GM19025 (cell line): ENCODE measurements around the gene NDUFA13.

Experiments
- ATAC-seq: cut with Tn5 transposase; IDR thresholded peaks from one replicate; pipeline ENCODE4 v1.9.1; 2021; ENCODE audit warnings: mild to moderate bottlenecking, low read depth, moderate library complexity; ENCODE audit not compliant: unreplicated experiment

NDUFA13 gene

DNA sequence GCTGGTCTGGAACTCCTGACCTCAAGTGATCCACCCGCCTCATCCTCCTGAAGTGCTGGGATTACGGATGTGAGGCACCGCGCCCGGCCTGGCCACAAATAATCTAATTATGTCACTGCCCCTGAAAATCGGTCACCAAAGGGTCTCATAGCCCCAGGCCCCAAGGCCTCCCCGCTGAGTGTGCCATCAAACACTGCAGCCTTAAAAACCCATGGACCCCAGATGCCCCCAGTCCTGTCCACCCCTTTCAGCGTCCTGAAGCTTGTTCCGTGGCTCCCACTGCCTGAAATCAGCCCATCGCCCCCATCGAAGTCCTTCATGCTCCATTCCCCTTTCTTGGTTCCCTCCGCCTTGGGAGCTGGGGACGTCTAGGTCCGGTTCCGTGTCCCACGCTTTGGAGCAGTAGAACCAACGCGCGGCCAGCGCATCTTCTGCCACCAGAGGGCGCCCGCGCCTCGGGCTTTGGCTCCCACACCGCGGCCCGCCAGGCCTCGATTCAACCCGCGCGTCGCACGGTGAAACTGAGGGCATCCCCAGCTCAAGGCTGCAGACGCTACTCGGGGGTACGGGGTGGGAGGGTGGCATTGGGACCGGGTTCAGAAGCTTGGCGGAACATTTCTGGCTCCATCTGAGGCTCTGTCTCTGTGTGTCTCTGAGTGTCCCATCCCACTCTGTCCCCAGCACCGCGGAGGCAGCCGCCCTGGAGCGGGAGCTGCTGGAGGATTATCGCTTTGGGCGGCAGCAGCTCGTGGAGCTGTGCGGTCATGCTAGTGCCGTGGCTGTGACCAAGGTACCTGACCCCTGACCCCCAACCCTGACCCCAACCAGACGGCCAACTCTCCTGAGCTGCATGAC is 16.2 kb downstream of the NDUFA13 start:
- ATAC-seq: no peak

DNA sequence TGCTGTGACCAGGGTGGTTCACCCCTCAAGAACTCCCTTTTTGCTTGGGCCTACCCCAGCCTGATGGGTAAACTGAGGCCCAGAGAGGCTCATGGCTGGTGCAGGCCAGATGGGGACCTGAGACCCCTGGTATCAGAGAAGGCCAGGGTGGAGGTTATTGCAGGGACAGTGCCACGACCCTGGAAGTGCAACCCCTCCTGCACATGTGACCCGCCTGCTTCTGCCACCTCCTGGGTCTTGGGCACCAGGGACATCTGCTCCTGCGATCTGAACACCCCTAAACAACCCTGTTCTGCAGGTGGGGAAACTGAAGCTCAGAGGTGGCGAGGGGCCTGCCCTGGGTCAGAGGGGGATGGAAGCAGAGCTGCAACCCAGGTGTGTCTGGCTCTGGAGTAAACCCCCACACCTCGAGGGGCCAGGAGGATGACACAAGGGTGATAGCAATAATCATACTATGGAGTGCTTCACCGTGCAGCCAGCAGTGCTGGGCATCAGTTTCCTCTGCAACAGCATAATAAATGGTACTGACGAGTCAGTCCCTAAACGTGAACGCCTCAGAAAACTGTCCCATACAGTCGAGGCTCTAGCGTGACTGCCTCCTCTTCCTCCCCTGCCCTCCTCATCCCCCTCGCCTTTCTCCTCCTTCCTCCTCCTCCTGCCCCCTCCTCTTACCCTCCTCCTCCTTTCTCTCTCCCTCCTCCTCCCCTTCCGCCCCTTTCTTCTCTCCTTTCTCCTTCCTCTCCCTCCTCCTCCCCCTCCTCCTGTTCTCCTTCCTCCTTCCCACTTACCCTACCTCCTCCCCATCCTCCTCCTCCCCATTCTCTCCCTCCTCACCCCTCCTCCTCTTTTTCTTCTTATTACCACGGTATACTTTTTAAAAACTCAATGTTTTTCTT is 17.0 kb downstream of the NDUFA13 start:
- no peak for ATAC-seq

DNA sequence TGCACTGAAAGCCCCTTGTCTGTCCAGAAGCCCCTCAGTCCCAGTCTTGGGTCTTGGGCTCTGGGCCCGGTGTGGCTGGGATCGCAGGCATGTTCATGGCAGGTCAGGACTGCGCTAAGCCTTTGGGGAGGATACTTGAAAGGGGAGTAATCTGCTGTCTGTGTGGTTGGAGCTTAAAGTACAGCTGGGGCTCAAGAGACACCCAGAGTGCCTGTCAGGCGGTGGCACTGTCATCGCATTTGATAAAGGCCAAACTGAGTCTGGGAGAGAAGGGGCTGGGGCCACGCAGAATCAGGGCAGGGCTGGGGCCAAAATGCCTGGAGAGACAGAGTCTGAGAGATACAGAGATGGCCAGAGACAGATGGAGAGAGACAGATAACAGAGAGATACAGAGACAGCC is 17.8 kb downstream of the NDUFA13 start:
- no peak for ATAC-seq

DNA sequence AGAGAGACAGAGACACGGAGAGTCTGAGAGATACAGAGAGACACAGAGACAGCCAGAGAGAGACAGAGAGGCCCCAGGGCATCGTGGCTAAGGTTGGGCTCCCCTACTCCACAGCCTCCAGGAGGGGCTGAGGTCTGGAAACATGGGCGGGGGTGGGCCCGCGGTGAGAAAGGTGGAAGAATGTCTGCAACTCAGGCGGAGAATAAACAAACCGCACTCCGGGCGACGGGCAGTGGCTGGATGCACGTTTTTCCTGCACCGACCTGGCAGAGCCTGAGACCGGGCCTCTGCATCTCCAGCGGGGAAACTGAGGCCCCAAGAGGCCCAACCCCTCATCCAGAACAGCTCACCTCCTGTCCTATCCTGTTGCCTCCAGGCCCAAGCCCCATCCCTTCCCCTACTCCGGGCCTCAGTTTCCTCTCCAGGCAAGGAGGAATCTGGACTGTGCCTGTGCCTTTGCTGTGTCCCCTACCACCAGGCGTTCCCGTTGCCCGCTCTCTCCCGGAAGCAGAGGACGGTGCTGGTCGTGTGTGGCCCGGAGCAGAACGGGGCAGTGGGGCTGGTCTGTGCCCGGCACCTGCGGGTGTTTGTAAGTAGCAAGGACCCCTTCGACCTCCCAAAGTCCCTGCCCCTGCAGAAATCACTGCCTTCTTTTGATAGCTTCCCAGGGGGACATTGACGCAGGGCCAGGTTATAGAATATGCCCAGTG is 18.7 kb downstream of the NDUFA13 start:
- no peak for ATAC-seq

DNA sequence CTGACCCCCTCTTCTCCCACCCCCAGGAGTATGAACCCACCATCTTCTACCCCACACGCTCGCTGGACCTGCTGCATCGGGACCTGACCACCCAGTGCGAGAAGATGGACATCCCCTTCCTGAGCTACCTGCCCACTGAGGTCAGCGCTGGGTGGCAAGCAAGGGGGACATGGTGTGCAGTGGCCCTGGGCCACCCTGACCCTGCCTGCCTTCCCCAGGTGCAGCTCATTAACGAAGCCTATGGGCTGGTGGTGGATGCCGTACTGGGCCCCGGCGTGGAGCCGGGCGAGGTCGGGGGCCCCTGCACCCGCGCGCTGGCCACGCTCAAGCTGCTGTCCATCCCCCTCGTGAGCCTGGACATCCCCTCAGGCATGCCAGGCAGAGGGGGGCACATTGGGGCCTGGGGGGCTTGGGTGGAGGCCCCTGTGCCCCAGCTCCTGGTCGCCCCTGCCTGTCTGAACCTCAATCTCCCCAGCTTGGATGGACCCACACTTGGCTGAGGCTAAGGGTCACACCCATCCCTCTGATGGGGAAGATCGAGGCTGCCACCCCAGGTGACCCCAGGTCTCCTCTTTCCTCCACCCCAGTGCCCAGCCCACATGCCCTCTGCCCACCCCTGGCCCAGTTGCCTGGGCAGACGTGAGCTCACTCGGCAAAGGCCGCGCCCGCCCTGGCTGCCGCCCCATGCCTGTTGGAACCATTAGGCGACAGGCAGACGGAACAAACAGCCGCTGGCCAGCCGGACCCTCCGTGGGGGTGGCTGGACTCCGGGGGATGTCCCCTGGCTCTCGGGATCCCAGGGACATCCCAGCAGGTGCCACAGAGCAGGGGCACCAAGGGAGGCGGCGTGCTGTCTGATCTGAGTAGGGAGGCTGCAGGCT is 19.5 kb downstream of the NDUFA13 start:
- no peak for ATAC-seq

DNA sequence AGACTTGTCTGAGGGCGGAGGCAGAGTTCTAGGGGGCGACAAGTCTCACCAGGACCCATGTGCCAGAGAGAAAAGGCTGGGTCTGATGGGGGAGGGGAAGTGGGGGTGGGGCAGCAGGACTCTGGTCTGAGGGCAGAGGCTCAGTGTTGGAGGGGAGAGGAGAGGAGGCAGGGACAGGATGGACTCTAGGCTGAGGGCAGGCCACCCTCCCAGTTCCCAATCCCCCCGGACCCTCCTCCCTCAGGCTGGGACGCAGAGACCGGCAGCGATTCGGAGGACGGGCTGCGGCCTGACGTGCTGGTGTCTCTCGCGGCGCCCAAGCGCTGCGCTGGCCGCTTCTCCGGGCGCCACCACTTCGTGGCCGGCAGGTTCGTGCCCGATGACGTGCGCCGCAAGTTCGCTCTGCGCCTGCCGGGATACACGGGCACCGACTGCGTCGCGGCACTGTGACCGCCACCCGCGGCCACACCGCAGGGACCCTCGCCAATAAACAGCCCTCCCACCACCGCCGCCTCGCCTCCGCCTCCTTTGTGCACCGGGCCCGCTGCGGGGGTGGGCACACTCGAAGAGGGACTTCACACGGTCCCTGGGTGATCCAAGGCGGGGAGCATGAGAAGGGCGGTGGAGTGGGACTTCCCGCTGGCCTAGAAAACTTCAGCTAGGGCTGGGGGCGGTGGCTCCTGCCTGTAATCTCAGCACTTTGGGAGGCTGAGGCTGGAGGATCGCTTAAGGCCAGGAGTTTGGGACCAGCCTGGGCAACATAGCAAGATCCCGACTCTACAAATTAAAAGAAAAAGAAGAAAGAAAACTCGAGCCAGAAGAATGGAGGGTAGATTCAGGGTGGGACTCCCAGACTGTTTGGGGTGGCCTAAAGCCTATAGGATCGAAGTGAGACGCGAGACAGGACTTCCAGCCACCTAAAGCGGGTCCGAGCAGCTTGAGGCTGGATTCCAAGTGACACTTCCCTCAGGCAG is 21.3 kb downstream of the NDUFA13 start:
- ATAC-seq: no peak

DNA sequence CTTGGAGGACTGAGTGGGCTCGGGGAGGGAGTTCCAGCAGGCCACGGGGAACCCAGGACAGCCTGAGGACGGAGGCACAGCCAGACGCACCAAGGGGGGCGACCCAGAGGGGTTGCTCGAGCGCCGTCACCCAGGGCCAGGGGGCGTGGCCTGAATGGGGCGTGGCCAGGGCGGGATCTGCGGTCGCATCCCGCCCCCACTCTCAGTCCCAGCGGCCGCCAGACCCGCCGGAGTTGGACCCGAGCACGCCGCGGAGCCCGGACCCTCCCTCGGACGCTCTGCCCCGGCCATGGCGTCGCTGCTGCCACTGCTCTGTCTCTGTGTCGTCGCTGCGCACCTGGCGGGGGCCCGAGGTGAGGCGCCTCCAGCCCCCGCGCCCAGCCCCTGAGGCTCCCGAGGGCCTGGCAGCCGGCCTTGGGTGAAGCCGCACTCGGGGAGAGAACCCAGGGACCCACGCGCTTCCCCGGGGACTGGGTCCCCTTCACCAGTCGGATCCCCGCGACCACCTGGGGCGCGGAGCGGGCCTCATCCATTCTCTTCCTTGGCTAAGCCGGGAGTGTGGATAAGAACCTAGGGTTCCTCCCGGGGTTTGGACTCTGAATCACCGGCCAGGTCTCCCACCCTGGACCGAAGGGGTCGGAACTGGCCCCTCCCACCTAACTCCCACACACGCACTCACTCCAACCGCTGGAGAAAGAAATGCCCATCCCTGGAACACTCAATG is 22.2 kb downstream of the NDUFA13 start, which contains the start of gene CILP2:
CILP2 (plus strand) TSS at position 205 of the 724 bp plus-strand sequence; CDS start at position 290, 85 bp downstream.
- ATAC-seq: no peak

DNA sequence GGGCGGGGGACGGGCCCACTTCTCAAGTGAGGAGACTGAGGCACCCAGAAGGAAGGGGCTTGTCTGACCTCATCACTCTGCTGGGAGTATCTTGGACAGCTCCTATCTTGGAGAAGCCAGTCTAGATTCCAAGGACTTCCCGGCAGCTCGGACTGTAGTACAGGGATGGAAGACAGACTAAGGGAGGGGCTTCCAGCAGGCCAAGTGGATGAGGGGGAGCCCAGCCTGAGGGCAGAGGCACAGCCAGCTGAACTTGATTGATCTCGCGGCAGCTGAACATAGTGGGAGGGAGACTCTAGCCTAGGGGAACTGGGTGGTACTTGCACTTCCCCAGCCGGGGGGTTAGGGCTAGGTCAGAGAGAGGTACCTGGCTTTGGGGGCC is 22.8 kb downstream of the NDUFA13 start:
- no peak for ATAC-seq

DNA sequence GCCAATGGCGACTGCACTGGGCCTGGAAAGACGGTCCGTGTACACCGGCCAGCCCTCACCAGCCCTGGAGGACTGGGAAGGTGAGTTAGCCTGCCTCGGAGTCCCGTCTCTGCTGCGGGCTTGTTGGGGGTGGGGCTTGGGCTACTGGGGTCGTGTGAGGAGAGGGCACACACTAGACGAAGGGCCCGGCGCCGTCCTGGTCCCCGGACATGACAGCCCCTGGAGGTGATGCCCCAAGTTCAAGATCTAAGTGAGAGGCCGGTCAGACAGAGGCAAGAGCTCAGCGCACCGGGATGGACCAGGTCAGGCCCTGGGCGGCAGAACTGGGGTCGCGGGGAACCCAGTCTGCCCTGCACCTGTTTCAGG is 23.7 kb downstream of the NDUFA13 start:
- no peak for ATAC-seq

DNA sequence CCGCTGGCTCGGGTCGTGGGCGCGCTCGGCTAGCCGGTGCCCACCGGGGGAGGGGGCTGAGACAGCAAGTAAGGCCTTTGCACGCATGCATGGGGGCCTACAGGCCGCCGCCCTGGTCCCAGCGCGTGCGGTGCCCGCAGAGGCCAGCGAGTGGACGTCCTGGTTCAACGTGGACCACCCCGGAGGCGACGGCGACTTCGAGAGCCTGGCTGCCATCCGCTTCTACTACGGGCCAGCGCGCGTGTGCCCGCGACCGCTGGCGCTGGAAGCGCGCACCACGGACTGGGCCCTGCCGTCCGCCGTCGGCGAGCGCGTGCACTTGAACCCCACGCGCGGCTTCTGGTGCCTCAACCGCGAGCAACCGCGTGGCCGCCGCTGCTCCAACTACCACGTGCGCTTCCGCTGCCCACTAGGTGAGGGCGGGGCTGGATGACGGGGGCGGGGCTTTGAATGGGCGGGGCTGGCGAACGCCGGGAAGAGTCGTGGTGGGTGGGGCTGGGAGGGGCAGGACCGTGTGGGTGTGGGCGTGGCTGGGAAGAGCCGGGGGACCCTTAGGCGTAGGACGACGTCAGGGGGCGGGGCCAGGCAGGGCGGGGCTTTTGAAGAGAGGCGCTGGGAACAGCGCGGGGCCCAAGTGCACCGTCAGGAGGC is 24.2 kb downstream of the NDUFA13 start:
- ATAC-seq: no peak

DNA sequence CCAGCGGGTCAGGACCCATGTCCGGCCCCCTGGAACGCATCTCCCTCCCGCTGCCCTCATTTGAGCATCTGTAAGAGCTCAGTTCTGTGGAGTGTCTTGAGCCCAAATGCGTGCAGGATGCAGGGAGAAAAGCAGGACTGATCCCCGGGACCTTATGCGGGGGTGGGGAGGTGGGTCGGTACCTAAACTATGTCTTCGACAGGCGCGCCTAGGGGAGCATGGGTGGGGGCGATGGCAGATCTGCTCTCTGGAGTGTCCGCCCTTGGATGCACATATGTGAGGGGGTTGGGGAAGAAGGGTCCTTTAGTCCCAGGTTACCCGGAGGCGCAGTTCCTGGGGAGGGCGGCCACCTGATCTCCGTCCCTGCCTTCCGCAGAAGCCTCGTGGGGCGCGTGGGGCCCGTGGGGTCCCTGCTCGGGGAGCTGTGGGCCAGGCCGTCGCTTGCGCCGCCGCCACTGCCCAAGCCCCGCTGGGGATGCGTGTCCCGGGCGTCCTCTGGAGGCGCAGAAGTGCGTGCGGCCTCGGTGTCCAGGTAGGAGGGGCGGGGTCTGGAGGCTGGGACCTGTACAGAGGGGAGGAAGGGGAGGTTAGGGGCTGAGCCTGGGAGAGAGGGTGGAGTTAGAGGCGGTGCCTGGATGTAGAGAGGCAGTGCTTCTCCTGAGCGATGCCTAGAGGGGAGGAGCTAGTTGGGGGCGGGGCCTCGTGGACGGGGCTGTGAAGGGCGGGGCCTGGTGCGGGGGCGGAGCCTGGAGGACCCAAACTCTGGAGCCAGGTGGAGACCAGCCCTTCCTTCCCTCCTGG is 24.9 kb downstream of the NDUFA13 start:
- ATAC-seq: no peak

DNA sequence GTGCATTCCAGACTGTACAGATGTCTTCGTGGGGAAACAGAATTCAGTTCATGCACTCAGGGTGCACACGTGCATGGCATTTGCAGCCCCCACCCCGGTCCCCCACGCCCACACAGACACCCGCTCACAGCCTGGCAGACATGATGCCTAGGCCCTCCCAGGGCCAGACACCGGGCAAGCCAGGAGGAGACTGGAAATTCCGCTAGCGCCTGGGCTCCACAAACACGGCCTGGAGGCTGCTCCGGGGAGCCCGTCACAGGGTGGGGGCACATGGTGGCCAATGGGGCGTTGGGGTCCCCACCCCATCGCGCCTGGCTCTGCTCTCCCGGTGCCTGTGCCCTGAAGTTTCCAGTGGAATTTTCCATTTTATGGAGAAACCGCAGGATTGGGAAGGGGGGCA is 25.6 kb downstream of the NDUFA13 start:
- ATAC-seq: no peak

DNA sequence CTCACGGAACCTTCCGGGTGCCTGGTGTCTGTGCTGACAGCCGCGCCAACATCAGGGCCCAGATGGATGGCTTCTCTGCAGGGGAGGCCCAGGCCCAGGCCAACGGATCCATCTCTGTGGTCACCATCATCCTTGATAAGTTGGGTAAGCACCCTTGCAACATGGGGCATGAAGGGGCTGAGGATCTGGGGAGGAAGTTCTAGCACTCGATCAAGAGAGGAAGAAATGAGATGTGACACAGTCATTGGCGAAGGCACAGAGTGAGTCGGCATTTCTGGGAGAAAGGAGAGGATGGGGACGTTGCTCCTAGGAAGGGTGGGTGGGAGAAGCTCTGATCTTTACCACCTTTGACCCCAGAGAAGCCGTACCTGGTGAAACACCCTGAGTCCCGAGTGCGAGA is 26.5 kb downstream of the NDUFA13 start:
- ATAC-seq: no peak

DNA sequence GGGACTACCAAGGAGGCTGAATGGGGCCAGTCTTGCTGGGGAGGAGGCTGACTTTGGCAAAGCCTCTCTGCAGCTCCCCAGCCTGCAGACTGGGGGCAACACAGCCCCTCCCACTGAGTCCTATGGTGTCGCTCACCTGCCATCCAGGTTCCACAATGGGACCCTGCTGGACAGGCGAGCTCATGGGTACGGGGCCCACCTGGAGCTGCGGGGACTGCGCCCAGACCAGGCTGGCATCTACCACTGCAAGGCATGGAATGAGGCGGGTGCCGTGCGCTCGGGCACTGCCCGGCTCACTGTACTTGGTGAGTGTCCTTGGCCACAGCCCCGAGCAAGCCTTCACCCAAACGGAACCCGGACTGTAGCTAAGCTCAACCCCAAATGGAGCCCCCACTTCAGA is 27.1 kb downstream of the NDUFA13 start:
- ATAC-seq: no peak

DNA sequence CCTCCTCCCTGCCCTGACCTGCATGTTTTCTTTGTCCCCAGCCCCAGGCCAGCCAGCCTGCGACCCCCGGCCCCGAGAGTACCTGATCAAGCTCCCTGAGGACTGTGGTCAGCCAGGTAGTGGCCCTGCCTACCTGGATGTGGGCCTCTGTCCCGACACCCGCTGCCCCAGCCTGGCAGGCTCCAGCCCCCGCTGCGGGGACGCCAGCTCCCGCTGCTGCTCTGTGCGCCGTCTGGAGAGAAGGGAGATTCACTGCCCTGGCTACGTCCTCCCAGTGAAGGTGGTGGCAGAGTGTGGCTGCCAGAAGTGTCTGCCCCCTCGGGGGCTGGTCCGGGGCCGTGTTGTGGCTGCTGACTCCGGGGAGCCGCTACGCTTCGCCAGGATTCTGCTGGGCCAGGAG is 27.6 kb downstream of the NDUFA13 start:
- ATAC-seq: no peak

DNA sequence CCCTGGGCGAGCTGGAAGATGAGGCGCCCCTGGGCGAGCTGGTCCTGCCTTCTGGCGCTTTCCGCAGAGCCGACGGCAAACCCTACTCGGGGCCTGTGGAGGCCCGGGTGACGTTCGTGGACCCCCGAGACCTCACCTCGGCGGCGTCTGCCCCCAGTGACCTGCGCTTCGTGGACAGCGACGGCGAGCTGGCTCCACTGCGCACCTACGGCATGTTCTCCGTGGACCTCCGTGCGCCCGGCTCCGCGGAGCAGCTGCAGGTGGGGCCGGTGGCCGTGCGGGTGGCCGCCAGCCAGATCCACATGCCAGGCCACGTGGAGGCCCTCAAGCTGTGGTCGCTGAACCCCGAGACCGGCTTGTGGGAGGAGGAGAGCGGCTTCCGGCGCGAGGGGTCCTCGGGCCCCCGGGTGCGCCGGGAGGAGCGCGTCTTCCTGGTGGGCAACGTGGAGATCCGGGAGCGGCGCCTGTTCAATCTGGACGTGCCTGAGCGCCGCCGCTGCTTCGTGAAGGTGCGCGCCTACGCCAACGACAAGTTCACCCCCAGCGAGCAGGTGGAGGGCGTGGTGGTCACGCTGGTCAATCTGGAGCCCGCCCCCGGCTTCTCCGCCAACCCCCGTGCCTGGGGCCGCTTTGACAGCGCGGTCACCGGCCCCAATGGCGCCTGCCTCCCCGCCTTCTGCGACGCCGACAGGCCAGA is 28.4 kb downstream of the NDUFA13 start:
- ATAC-seq: no peak
